HG03575 (cell line): Measurements from ENCODE around the gene CCDC60.

ENCODE experiments used
- ATAC-seq: cut with Tn5 transposase; IDR thresholded peaks from one replicate; pipeline ENCODE4 v1.9.1; 2021; ENCODE audit not compliant: unreplicated experiment, insufficient number of reproducible peaks, low FRiP score; ENCODE audit errors: extremely low read depth

Gene CCDC60

GRCh38 chr12:119417440-119417839 is 82.9 kb downstream of the CCDC60 start:
- ATAC-seq: no peak

GRCh38 chr12:119419381-119419780 is 84.9 kb downstream of the CCDC60 start:
- no peak for ATAC-seq

- ATAC-seq: no peak
These were observed 88.8 kb downstream of the CCDC60 start for GRCh38 chr12:119423285-119423684.

GRCh38 chr12:119425623-119426022 is 91.1 kb downstream of the CCDC60 start:
- no peak for ATAC-seq

- ATAC-seq: no peak
These were observed 96.6 kb downstream of the CCDC60 start for GRCh38 chr12:119431151-119431550.

GRCh38 chr12:119432949-119433348 is 98.4 kb downstream of the CCDC60 start:
- no peak for ATAC-seq

GRCh38 chr12:119440803-119441360 is 106.4 kb downstream of the CCDC60 start:
- ATAC-seq: no peak

GRCh38 chr12:119444462-119445044 is 110.0 kb downstream of the CCDC60 start:
- ATAC-seq: no peak

GRCh38 chr12:119446459-119446858 is 111.9 kb downstream of the CCDC60 start:
- no peak for ATAC-seq

- ATAC-seq: no peak
These were observed 112.6 kb downstream of the CCDC60 start for GRCh38 chr12:119447126-119447525.

- ATAC-seq: no peak
These were observed 113.1 kb downstream of the CCDC60 start for GRCh38 chr12:119447618-119448017.

GRCh38 chr12:119448611-119449131 is 114.1 kb downstream of the CCDC60 start:
- no peak for ATAC-seq

- no peak for ATAC-seq
These were observed 116.2 kb downstream of the CCDC60 start for GRCh38 chr12:119450771-119451170.

GRCh38 chr12:119456824-119457223 is 122.3 kb downstream of the CCDC60 start:
- no peak for ATAC-seq

- ATAC-seq: no peak
These were observed 122.7 kb downstream of the CCDC60 start for GRCh38 chr12:119457271-119457670.

- no peak for ATAC-seq
These were observed 125.0 kb downstream of the CCDC60 start for GRCh38 chr12:119459481-119459880.

GRCh38 chr12:119460876-119461275 is 126.3 kb downstream of the CCDC60 start:
- no peak for ATAC-seq

- no peak for ATAC-seq
These were observed 127.2 kb downstream of the CCDC60 start for GRCh38 chr12:119461636-119462214.

- no peak for ATAC-seq
These were observed 128.8 kb downstream of the CCDC60 start for GRCh38 chr12:119463211-119463926.

GRCh38 chr12:119468296-119468695 is 133.8 kb downstream of the CCDC60 start:
- no peak for ATAC-seq
